GM18873 (cell line): ENCODE measurements around the gene DOCK3.
"Not testable (repeated sequence)": the region's sequence is repeated elsewhere in the genome, so short reads cannot be mapped to it uniquely, and the experiment has no call there.

Experiments used
- ATAC-seq: cut with Tn5 transposase; IDR thresholded peaks from one replicate; pipeline ENCODE4 v1.9.1; 2021; ENCODE audit warnings: mild to moderate bottlenecking, moderate library complexity, moderate number of reproducible peaks; ENCODE audit not compliant: unreplicated experiment, low FRiP score

The DOCK3 gene

DNA sequence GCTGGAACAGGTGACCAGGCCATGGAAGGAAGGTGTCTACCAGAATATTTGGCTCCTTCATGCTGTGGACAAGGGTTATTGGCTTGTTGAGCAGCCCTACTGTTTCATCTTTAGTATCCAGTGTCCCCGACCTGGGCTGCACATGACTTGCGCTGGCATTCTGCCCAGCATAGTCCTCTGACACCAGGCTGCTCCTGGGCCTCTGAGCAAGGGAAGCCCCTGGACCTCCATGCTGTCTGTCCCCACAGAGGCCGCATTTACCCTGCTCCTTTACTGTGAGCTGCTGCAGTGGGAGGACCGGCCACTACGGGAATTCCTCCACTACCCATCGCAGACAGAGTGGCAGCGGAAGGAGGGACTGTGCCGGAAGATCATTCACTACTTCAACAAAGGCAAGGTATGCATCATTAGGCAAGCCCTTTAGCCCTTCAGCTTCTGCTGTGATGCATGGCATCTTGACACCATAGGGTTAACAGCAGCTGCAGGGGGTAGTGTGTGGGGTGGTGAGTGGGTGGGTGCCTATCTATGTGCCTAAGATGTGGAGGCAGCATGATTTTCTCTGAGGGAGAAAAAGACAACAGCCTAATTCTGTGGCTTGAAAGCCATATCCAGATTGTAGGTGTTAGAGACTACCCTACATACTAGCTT lies 666.4 kb downstream of the DOCK3 start:
- no peak for ATAC-seq

DNA sequence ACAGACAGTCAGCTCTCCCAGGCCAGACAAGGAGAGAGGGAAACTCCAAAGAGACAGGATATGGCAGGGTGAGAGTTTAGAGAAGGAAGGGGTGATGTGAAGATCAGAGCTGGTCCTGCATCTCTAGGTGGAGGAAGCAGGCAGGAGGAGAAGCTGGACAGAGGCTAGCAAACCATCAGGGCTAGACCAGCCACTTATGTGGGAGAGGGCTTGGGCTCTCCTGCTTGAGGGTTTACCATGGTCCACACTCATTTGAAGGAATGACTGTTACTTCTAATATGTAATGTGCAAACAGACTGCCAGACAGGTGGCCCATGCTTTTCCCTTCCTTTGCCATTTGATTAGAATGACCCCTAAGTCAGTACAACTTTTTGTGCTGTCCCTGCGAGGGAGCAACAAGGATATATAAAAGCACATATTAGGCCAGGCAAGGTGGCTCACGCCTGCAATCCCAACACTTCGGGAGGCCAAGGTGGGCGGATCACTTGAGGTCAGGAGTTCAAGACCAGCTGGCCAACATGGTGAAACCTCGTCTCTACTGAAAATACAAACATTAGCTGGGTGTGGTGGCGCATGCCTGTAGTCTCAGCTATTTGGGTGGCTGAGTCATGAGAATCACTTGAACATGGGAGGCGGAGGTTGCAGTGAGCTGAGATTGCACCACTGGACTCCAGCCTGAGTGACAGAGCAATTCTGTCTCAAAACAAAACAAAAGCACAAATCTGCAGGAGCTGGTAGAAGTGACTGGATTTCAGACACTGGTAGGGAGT lies 669.4 kb downstream of the DOCK3 start:
- no peak for ATAC-seq

DNA sequence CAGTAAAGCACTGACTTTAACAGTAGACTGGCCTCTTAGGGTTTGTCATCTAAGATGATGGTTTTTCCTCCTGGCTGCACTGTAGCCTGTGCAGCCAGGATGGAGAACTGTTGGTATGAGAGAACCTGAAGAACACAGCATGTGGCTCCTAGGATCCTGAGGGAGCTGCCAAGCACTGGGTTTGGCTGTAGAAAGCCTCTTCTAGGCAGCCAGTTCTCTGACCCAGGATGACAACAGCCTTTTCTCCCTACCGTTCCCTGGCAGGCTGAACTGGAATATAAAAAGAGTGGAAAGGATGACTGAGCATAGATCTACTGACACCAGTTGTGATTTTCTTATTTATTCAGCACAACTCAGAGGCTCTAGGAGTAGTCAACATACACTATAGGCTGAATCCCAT lies 676.0 kb downstream of the DOCK3 start:
- ATAC-seq, result no peak

DNA sequence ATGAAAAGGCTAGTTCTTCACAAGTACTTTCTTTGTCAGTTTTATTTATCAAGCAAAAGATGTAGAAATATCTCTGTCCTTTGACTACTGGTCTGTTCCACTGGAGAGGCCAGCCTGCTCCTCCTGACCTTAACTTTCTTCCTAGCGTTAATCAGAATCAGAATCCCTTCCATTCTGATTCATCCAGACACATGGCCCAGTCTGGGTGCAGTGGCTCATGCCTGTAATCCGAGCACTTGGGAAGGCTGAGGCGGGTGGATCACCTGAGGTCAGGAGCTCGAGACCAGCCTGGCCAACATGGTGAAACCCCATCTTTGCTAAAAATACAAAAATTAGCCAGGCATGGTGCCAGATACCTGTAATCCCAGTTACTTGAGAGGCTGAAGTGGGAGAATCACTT lies 678.4 kb downstream of the DOCK3 start:
- ATAC-seq, result no peak

DNA sequence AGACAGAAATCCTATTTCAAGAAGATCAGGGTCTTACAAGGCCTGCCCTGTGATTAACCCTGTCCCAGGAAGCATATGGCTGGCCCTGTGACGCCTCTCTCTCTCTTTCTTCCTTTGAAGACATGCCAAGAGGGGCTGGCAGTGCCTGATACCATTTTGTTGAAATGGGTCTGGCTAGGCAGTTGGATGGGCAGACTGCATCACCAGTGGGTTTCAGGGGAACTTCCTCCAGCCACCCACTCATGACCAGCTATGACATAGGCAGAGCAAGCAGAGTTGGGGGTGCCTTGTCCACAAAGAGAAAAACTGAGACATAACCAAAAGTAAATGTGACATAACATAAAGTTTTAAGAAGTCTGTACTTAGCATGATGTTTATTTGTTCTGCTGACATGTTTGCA lies 679.0 kb downstream of the DOCK3 start:
- ATAC-seq, result no peak

DNA sequence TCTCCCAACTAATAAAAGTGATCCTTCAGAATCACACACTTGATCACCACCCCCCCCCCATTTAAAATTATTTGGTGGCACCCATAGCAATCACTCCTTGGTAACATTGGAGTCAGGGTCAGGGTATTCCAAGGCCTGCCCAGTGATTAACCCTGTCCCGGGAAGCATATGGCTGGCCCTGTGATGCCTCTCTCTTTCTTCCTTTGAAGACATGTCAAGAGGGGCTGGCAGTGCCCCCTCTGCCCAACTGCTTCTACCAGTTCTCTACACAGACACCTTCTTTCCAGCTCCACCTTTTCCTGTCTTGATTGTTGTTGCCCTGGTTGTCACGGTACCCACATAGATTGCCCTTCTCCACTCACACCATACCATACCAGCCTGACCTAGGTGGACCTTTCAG lies 679.4 kb downstream of the DOCK3 start:
- no peak for ATAC-seq

DNA sequence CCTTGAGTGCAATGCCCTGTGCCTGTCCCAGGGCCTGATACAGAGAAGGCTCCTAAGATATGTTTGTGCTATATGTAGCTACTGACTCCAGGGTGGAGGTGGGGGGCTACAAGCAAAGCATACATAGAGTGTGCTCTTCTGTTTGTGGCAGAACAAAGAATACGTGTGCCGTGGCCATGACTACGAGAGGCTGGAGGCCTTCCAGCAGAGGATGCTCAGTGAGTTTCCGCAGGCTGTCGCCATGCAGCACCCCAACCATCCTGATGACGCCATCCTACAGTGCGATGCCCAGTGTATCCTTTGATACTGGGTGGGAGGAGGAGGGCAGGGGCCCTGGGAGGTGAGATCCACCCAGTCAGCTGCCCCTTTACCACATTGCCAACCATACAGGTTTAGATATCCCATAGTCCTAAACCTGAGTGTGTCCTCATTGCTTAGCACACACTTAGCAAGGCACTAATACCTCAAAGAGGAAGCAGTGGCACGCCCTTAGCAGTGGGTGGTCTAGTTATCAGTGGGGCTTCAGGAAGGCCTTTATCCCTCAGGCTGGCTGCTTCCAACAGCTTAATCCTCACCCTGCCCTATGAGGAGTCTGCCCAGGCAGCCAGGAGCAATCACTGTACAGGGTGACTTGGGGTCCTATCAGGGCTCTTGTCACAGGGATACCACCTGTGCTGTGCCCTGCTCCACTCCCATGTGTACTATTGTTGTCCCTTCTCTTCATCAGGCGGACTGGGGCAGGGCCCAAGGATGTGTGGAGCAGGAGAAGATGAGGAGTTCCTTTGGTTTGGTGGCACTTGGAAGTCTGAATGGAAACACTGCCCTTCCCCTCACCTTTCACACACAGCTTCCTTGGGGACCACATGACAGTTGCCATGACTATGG lies 680.2 kb downstream of the DOCK3 start:
- ATAC-seq, result no peak

DNA sequence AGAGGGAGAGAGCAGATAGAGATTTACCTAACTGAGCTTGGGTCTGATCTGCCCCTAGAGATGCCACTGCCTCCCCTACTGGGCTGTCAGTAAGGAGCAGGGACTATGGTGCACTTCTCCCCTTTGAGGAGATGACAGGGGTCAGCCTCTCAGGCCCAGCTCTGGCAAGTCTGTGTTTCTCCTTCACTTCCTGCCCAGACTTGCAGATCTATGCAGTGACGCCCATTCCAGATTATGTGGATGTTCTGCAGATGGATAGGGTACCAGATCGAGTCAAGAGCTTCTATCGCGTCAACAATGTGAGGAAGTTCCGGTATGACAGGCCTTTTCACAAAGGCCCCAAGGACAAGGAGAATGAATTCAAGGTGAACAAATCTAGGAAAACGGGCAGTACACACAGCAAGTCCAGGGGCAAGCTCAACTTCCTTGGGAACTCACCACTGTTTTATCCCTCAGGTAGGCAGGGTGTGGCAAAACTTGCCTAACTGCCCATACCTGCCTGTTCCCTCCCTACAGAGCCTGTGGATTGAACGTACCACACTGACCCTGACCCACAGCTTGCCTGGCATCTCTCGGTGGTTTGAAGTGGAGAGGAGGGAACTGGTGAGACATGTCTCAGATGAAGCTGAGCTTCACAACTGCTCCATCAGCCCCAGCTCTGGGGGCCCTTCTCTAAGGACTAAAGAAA lies 681.3 kb downstream of the DOCK3 start:
- ATAC-seq, result no peak

DNA sequence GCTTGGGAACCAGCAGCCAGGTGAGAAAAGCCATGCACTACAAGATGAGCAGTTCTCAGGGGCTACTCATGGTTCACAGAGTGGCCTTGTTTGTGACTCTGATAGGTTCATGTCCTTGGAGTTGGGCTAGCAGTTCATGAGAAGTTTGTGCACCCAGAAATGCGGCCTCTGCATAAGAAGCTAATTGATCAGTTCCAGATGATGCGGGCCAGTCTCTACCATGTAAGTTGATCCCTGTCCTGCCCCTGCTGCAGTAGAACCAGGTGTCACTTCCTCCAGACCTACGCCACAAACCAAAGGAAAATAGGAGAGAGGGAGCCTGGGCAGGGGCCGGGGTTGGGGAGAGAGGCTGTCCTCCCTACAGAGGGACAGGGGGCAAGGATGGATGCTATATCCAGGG lies 683.1 kb downstream of the DOCK3 start:
- no peak for ATAC-seq

DNA sequence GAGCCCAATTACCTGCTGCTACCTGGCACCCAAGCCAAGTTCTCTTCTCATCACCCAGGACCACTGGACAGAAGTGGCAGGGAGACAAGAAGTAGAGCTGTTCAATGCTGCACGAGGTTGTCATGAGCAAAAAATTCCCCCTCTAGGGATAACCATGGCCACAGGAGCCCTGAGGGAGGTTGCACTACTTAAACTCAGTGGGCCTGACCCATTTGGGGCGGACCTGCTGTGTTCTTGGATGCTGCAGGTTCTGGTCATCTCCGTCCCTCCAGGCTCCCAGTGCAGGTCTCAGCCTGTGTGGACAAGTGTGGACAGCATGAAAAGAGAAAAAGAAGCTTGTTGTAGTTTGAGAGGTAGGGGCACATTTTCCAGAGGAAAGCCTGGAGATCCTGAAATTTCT lies 684.3 kb downstream of the DOCK3 start:
- ATAC-seq, result no peak

DNA sequence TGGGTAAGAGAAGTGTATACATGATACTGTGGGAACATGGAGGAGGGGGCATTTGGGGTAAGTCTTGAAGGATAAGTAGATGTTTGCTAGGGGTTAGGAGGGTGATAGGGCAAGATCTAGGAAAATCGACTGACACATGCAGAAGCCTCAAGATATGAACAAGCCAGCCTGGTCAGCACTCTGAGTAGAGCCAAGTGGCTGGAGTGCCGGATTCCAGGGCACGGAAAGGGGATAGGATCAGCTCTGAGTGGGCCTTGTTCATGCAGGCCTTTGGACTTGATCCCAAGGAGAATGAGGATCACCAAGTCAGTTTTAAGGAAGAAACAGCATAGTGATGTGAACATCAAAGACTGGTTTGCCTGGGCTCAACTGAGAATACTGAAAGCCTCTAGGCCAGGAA lies 686.1 kb downstream of the DOCK3 start:
- no peak for ATAC-seq

DNA sequence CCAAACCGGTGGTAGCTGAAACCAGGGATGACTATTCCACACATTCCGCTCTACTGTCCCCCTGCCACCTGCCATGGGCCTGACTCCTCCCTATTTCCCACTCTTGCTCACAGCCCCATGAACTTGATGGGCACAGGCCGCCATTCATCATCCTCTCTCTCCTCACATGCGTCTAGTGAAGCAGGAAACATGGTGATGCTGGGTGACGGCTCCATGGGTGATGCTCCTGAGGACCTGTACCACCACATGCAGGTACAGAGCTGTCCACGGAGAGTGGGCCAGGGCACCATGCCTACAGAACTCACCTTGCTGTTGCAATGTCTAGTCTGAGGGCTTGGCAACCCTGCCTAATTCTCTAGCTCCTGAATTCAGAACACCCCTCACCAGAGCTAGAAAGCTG lies 687.0 kb downstream of the DOCK3 start:
- ATAC-seq, result no peak

DNA sequence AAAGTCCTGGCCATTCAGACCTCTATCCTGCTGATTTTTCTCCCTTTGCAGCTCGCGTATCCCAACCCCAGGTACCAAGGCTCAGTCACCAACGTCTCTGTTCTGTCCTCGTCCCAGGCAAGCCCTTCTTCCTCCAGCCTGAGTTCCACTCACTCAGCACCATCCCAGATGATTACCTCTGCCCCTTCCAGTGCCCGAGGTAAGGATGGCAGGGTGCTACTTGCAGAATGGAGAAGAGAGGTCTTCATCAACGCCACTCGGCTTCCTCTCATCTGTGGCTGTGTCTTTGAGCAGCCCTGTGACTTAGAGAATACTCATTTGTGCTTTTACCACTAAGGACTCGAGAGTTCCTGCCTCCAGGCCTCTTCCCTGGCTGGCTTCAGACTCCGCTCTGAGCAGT lies 687.7 kb downstream of the DOCK3 start:
- ATAC-seq, result no peak

DNA sequence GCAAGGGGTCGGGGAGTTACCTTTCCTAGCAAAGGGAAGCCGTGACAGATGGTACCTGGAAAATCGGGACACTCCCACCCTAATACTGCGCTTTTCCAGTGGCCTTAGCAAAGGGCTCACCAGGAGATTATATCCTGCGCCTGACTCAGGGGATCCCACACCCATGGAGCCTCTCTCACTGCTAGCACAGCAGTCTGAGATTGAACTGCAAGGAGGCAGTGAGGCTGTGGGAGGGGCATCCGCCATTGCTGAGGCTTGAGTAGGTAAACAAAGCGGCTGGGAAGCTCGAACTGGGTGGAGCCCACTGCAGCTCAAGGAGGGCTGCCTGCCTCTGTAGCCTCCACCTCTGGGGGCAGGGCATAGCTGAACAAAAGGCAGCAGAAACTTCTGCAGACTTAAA lies 693.5 kb downstream of the DOCK3 start:
- ATAC-seq, result not testable (repeated sequence)

DNA sequence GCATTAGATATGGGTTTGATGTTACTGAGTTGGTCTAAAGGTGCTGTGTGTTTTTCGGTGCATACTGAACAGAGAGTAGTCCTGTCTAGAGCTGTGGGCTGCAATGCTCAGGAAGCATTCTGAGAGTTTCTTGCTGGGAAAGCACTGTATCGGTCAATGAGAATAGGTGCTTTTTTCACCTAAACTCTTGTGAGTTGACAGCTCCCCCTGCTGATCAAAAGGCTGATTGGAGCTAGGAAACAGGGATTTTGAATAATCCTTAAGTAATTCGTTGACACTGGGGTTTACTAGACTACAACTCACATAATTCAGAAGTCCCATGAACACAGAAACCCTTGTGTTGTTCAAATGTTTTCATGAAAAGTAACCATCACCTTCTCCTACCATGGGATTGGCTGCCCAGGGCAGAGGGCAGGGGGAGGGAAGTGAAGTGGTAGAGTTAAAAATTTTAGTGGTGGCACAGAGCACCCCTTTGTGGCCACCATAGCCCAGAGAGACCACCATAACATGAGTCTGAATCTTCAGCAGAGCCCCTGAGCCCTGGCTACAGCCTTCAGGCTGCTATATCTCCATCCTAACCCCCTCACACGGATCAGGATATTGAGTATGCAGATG lies 697.3 kb downstream of the DOCK3 start:
- ATAC-seq, result no peak

DNA sequence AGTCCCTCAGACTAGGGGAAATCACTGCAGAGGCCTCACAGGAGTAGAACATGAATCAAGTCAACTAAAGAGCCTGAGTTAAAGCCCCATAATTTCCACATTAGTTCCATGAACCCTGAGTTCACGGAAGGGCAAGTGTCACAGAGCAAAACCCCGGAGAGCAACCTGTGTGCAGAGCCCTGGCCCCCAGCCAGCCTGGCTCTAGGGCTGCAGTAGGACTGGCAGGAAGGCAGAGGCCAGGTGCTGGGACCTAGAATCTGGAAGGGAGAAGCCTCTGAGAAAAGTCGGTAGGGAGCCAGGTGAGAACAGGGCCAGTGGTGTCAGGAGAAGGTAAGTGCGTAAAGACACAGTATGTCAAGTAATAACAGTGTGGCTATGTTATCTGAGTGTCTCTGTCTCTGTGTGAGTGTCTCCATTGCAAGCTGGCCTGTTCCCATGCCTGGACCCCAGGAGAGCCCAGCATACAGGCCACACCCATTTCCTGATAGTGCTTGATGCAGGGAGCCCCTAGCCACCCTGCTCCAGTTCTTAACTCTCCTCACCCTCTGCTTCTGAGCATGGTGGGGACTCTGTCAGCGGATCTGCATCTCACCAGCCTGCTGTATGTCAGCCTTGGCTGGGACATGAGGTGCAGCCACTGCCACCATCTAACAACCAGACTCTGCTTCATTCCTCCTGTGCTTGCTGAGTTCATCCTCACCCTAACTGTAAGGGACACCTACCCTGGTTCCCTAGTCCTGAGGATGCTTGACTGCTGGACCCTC lies 699.1 kb downstream of the DOCK3 start:
- ATAC-seq, result no peak

DNA sequence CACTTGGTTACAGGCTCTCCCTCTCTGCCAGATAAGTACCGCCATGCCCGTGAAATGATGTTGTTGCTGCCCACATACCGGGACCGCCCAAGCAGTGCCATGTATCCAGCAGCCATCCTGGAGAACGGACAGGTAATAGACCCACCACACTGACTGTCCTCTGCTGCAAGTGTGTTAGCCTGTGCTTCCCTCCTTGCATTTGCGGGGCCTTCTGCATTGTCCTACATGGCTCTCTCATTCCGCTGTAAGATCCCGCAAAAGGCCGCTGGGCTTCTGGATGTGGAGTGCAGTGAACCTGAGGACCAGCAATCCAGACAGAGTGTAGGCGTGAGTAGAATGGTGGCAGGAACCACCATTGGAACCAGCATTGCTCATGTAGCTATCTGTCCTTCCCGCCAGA lies 699.7 kb downstream of the DOCK3 start:
- no peak for ATAC-seq

DNA sequence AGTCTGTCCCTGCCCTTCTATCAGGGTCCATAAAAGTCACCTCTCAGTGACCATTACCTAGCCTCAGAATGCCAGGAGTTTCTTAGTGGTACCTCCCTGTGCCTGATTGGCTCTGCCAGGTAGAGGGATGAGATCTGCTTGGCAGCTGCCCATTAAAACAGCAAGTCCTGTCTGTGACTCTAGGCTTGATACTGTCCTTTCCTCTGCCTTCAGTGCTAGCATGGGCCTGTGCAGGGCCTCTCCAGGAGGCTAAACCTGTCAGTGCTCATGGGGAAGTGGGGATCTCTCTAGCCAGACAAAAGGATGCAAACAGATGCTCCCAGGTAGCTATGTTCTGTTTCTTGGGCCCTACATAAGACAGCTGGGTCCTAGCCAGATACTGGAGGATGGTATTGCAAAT lies 700.4 kb downstream of the DOCK3 start:
- ATAC-seq, result no peak

DNA sequence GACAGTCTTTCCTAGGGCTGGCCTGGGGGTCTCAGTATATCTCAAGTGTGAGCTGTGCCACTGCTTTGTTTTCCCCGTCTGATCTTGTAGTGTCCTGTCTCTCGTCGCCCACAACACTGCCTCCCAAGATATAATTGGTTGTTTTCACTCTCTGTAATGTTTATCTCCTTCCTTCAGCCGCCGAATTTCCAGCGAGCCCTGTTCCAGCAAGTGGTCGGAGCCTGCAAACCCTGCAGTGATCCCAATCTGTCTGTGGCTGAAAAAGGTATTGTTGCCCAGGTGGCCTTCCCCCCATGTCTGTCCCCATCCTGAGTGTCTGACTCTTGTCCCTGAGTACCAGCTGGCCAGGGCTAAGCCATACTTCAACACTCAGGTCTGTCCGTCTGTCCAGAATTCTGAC lies 700.8 kb downstream of the DOCK3 start:
- no peak for ATAC-seq

DNA sequence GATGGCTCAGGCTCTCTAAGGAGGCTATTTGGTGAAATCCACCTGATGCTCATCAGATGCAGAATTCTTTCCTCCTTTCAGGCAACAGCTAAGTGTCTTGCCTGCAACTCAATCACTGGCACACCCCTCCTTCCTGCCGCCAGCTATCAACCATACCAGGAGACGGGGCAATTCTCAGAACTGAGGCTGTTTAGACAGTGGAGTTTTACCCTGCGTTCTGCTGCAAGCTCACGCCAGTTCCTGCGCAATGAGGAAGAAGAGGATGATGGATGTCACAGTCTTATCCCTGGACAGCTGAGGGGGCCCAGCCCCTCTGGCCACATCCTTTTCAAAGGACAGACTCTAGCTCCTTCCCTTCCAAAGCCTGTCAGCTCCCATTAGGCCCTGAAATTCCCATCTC lies 703.3 kb downstream of the DOCK3 start:
- no peak for ATAC-seq
